Esophagus muscularis mucosa (tissue), 4 donors: ENCODE data around the gene RABGGTB. TPM values are rescaled to one million over a fixed set of nuclear protein-coding genes. Genes with fewer than 3 reads are reported as not detected.
"Not testable (repeated sequence)": the region's sequence is repeated elsewhere in the genome, so short reads cannot be mapped to it uniquely, and the experiment has no call there.

Experiments used
- DNase-seq: peaks from one replicate; pipeline ENCODE4 v3.0.0-alpha.2; 2017; ENCODE audit errors: extremely low spot score
- H3K27ac ChIP-seq, 4 donors: fragments of 200-600 bp; sonication (generic); replicated peaks in 1 of 4; 1 replicate in 3 of 4; 2 replicates in 1 of 4; pipeline ENCODE4 v1.5.1; 2016 to 2019; ENCODE audit warnings: mild to moderate bottlenecking in 1 of 4
- H3K27me3 ChIP-seq, 4 donors: fragments of 200-600 bp; sonication (generic); one replicate each; pipeline versions ENCODE4 v1.5.1 to v1.6.0; 2016 to 2019
- H3K36me3 ChIP-seq, 4 donors: fragments of 200-600 bp; sonication (generic); one replicate each; pipeline ENCODE4 v1.5.1; 2016 to 2019
- H3K4me1 ChIP-seq, 4 donors: fragments of 200-600 bp; sonication (generic); one replicate each; pipeline ENCODE4 v1.5.1; 2016 to 2019
- H3K4me3 ChIP-seq, 4 donors: fragments of 200-600 bp; sonication (generic); 1 replicate in 2 of 4; 2 replicates in 2 of 4; pipeline ENCODE4 v1.5.1; 2016 to 2019; ENCODE audit warnings: mild to moderate bottlenecking in 4 of 4, moderate library complexity in 1 of 4
- H3K9me3 ChIP-seq, 4 donors: fragments of 200-600 bp; sonication (generic); 1 replicate in 3 of 4; 2 replicates in 1 of 4; pipeline ENCODE4 v1.5.1; 2016 to 2019
- EP300 ChIP-seq: sonication (generic); formaldehyde crosslinking; IDR thresholded peaks from one replicate; pipeline ENCODE4 v1.6.1; 2017; ENCODE audit warnings: antibody characterized with exemption
- POLR2A ChIP-seq: fragments of 450-650 bp; IDR thresholded peaks from one replicate; pipeline ENCODE4 v1.6.1; 2017; ENCODE audit warnings: antibody characterized with exemption, moderate library complexity, mild to moderate bottlenecking, low read depth
- POLR2AphosphoS5 ChIP-seq, 2 donors: sonication (generic); formaldehyde crosslinking; IDR thresholded peaks; one replicate each; pipeline ENCODE4 v1.6.1; 2017; ENCODE audit warnings: antibody characterized with exemption in 2 of 2
- WGBS: methylation state at CpG from one replicate; pipeline ENCODE4 v1.1.5; 2018; 5-methylcytosine and 5-hydroxymethylcytosine counted together
- intact Hi-C: fragments of 100-400 bp; cut with DNase I; formaldehyde crosslinking; loops from one replicate; pipeline ENCODE4 v1.15.1; 2023
- total RNA-seq, 4 donors: library from RNA; depleted of rRNA; stranded (reverse); fragments of >200 nt; gene quantifications; one replicate each; pipeline versions ENCODE4 v1.1.0 to v1.2.1, GENCODE V29; 2016
- TF ChIP-seq, protein P1 (sequence below), 3 experiments: fragments of 200-600 bp in 2 of 3; fragments of 450-650 bp in 1 of 3; sonication (generic) in 2 of 3; IDR thresholded peaks; one replicate each; pipeline ENCODE4 v1.5.1; 2017 to 2019; ENCODE audit warnings: antibody characterized with exemption in 3 of 3, mild to moderate bottlenecking in 2 of 3, moderate library complexity in 1 of 3

The RABGGTB gene
- total RNA-seq, 4 donors from 2014 or later: 24.3 to 55.2 (median 38.1) TPM

DNA sequence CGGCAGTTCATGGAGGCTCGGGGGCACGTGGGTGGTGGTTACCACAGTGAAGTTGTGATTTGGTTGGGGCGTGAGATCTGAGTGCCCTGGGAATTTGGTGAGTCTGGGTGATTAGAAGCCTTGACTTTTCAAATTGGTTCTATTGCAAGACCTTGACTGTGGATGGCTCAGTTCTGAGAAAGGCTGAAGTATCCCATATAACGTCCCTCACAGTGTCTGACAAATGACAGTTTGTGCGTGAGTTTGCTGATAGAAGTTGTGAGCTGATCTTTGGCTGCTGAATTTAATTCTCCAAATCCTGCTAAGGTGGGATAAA is 11.2 kb downstream of the RABGGTB start:
- WGBS: 97% methylated on average over 3 of the region's 6 CpGs
- no peak overlapping the region for H3K4me3 ChIP-seq
- no peak overlapping the region for H3K27ac ChIP-seq
- TF ChIP-seq, protein P1, sequence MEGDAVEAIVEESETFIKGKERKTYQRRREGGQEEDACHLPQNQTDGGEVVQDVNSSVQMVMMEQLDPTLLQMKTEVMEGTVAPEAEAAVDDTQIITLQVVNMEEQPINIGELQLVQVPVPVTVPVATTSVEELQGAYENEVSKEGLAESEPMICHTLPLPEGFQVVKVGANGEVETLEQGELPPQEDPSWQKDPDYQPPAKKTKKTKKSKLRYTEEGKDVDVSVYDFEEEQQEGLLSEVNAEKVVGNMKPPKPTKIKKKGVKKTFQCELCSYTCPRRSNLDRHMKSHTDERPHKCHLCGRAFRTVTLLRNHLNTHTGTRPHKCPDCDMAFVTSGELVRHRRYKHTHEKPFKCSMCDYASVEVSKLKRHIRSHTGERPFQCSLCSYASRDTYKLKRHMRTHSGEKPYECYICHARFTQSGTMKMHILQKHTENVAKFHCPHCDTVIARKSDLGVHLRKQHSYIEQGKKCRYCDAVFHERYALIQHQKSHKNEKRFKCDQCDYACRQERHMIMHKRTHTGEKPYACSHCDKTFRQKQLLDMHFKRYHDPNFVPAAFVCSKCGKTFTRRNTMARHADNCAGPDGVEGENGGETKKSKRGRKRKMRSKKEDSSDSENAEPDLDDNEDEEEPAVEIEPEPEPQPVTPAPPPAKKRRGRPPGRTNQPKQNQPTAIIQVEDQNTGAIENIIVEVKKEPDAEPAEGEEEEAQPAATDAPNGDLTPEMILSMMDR (IDR thresholded peaks at IDR 0.05): no peak
- TF ChIP-seq EP300 (no peak), POLR2A (no peak), POLR2AphosphoS5 (IDR thresholded peaks at IDR 0.05) (no peak)
- peaks cover 27 to 74% (median 55%) of the 10 kb centered on the region in 4 donors for H3K36me3 ChIP-seq
- H3K27me3 ChIP-seq: no peaks in the 10 kb centered on the region
- no peaks in the 10 kb centered on the region for H3K9me3 ChIP-seq
- peaks cover 0 to 10% (median 0%) of the 10 kb centered on the region in 4 donors for H3K4me1 ChIP-seq
- DNase-seq: no peak
- intact Hi-C loops: no loop called here

DNA sequence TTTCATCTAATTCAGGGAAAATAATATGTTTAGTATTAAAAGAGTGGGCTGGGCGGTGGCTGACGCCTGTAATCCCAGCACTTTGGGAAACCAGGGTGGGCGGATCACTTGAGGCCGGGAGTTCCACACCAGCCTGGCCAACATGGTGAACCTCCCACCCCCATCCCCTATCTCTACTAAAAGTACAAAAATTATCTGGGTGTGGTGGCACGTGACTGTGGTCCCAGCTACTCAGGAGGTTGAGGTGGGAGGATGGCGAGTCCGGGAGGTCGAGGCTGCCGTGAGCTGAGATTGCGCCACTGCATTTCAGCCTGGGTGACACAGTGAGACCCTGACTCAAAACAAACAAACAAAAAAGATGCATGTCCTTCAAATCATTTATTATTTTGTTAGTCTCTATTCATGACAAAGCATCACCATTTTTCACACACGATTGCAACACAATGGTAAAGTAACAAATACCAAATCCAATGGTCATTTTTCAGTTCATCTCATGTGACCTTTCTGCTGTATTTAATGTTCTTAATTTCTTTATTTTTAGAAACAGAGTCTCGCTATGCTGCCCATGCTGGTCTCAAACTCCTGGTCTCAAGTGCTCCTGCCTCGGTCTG is 11.7 kb downstream of the RABGGTB start:
- TF ChIP-seq, protein P1 (IDR thresholded peaks at IDR 0.05): no peak
- no peak for TF ChIP-seq POLR2AphosphoS5 (IDR thresholded peaks at IDR 0.05)
- no peak for TF ChIP-seq EP300
- TF ChIP-seq POLR2A: no peak
- Histone ChIP-seq H3K36me3 (peaks cover 27 to 69% (median 50%) of the 10 kb centered on the region in 4 donors), H3K27ac (no peak overlapping the region), H3K4me3 (no peak overlapping the region), H3K4me1 (peaks cover 0 to 8% (median 0%) of the 10 kb centered on the region in 4 donors), H3K27me3 (no peaks in the 10 kb centered on the region), H3K9me3 (no peaks in the 10 kb centered on the region)
- intact Hi-C loops: no loop called here
- no peak for DNase-seq
- WGBS: 96% methylated on average over 13 of the region's 13 CpGs

DNA sequence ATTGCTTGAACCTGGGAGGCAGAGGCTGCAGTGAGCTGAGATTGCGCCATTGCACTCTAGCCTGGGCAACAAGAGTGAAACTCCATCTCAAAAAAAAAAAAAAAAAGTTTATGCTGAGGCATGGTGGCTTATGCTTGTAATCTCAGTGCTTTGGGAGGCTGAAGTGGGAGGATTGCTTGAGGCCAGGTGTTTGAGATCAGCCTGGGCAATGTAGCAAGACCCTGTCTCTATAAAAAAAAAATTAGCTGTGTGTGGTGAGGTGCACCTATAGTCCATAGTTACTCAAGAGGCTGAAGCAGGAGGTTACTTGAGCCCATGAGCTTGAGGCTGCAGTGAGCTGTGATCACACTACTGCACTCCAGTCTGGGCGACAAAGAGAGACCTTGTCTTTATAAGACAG is 15.4 kb downstream of the RABGGTB start:
- 92% methylated on average over 2 of the region's 2 CpGs for WGBS
- H3K27ac ChIP-seq, intact Hi-C loops, H3K27me3 ChIP-seq, H3K9me3 ChIP-seq, H3K4me1 ChIP-seq, H3K4me3 ChIP-seq, DNase-seq: not testable (repeated sequence)
- H3K36me3 ChIP-seq: peaks cover 0 to 31% (median 15%) of the 10 kb centered on the region in 4 donors

GRCh38 chr1:75808921-75809320 is 22.9 kb downstream of the RABGGTB start:
- 88% methylated on average over 4 of the region's 4 CpGs for WGBS
- H3K9me3 ChIP-seq: no peaks in the 10 kb centered on the region

GRCh38 chr1:75810113-75810512 is 24.1 kb downstream of the RABGGTB start:
- H3K36me3 ChIP-seq, intact Hi-C loops, H3K27ac ChIP-seq, H3K9me3 ChIP-seq, H3K27me3 ChIP-seq, H3K4me1 ChIP-seq, H3K4me3 ChIP-seq, DNase-seq: not testable (repeated sequence)
- WGBS: 93% methylated on average over 3 of the region's 3 CpGs

More at GRCh38 chr1:75808921-75809320, 22.9 kb downstream of the RABGGTB start:
- Histone ChIP-seq H3K27me3 (no peaks in the 10 kb centered on the region), H3K36me3 (no peaks in the 10 kb centered on the region), H3K4me1 (no peaks in the 10 kb centered on the region), H3K4me3 (no peak overlapping the region), H3K27ac (no peak overlapping the region)
- intact Hi-C loops: no loop called here
- TF ChIP-seq EP300 (no peak), POLR2A (no peak), POLR2AphosphoS5 (IDR thresholded peaks at IDR 0.05) (no peak)
- TF ChIP-seq, protein P1 (IDR thresholded peaks at IDR 0.05): no peak
- no peak for DNase-seq
